Panc1 (cell line): Measurements from ENCODE around the gene WWTR1. TPM values are rescaled to one million over a fixed set of nuclear protein-coding genes. Genes with fewer than 3 reads are reported as not detected.
A peak's percentile ranks its signal among the peaks of the same experiment; 100 is the strongest.

ENCODE experiments used
- ATAC-seq: fragments of 200-7000 bp; cut with Tn5 transposase; 2 replicates; pipeline ENCODE4 v1.9.1; 2020; ENCODE audit warnings: mild to moderate bottlenecking, moderate library complexity
- BruUV-seq: library from RNA; stranded (reverse); fragments of 400-500 nt; replicated peaks from 2 replicates; lab custom pipeline; 2021; lab: Mats Ljungman, UMichigan
- CTCF ChIA-PET: fragments of 300-600 bp; sonication (Branson Sonifier 250); formaldehyde crosslinking; loops from one replicate; lab custom pipeline; 2022; ENCODE audit warnings: antibody characterized with exemption; lab: Charles Lee
- POLR2A ChIA-PET: fragments of 300-600 bp; sonication (Branson Sonifier 250); formaldehyde crosslinking; loops from one replicate; lab custom pipeline; 2022; ENCODE audit warnings: antibody characterized with exemption; lab: Charles Lee
- DNase-seq: peaks from one replicate; pipeline ENCODE4 v3.0.0-alpha.2; 2010; ENCODE audit warnings: low read depth, low spot score
- H3K27ac ChIP-seq: 2 replicates; pipeline ENCODE4 v1.5.1; 2011; ENCODE audit warnings: mild to moderate bottlenecking, low read length, inconsistent platforms
- H3K27me3 ChIP-seq: fragments of 200-500 bp; sonication (Bioruptor generic); 2 replicates; pipeline ENCODE4 v1.6.0; 2014; ENCODE audit warnings: low read length, inconsistent platforms; ENCODE audit not compliant: control insufficient read depth, insufficient read depth
- H3K36me3 ChIP-seq: fragments of 200-500 bp; sonication (Bioruptor generic); 2 replicates; pipeline ENCODE4 v1.5.1; 2014; ENCODE audit warnings: inconsistent platforms, mild to moderate bottlenecking, low read length, moderate library complexity; ENCODE audit not compliant: control insufficient read depth, insufficient read depth
- H3K4me1 ChIP-seq: 2 replicates; pipeline ENCODE4 v1.5.1; 2011; ENCODE audit warnings: inconsistent platforms, mild to moderate bottlenecking, low read length, moderate library complexity; ENCODE audit not compliant: control insufficient read depth, insufficient read depth
- H3K4me3 ChIP-seq, 2 experiments: 2 replicates each; pipeline ENCODE4 v1.5.1; 2011 to 2012; ENCODE audit warnings: low read depth in 2 of 2, low read length in 2 of 2, mild to moderate bottlenecking in 2 of 2, inconsistent platforms in 1 of 2, moderate library complexity in 1 of 2
- H3K9me3 ChIP-seq: fragments of 200-500 bp; sonication (Bioruptor generic); 2 replicates; pipeline ENCODE4 v1.5.1; 2014; ENCODE audit warnings: low read depth, mild to moderate bottlenecking, inconsistent platforms, low read length, moderate library complexity; ENCODE audit not compliant: control insufficient read depth, insufficient read depth
- CTCF ChIP-seq: fragments of 450-650 bp; IDR thresholded peaks from 2 replicates; pipeline ENCODE4 v1.5.1; 2017; ENCODE audit warnings: mild to moderate bottlenecking
- POLR2AphosphoS5 ChIP-seq: IDR thresholded peaks from 2 replicates; pipeline ENCODE4 v1.6.1; 2012; ENCODE audit warnings: mild to moderate bottlenecking, low read depth, low read length, moderate library complexity
- SIN3A ChIP-seq: IDR thresholded peaks from 2 replicates; pipeline ENCODE4 v1.6.1; 2012; ENCODE audit warnings: low read depth, mild to moderate bottlenecking, low read length, moderate library complexity, borderline replicate concordance; ENCODE audit not compliant: insufficient read depth
- TCF7L2 ChIP-seq: IDR thresholded peaks from 2 replicates; pipeline ENCODE4 v1.6.1; 2011; ENCODE audit warnings: mild to moderate bottlenecking, low read depth, low read length, inconsistent platforms
- in situ Hi-C: cut with HindIII; loops from 2 replicates; pipeline ENCODE4 v1.10.0; 2016; ENCODE audit warnings: low sequenced_read_pairs, low pct_unique_long_range_greater_than_20kb
- intact Hi-C: fragments of 100-400 bp; cut with micrococcal nuclease; formaldehyde crosslinking; loops from one replicate; pipeline ENCODE4 v1.10.0; 2022; ENCODE audit not compliant: unreplicated experiment
- total RNA-seq: library from RNA; stranded (reverse); gene quantifications from one replicate; pipeline ENCODE4 v1.2.1, GENCODE V29; 2021; ENCODE audit not compliant: unreplicated experiment
- TF ChIP-seq, protein P1 (sequence below), 2 experiments: IDR thresholded peaks; 2 replicates each; pipeline ENCODE4 v1.6.1; 2011 to 2012; ENCODE audit warnings: low read depth in 2 of 2, control low read depth in 1 of 2, low read length in 1 of 2, mild to moderate bottlenecking in 1 of 2, moderate library complexity in 1 of 2; ENCODE audit not compliant: insufficient read depth in 1 of 2

The WWTR1 gene
- total RNA-seq, 1 experiment from 2014 or later: 298 TPM

GRCh38 chr3:149628957-149629670, 28.7 kb downstream of the WWTR1 start:
- TSS peak; percentile 1 for BruUV-seq
- in situ Hi-C loops (no loop called here), intact Hi-C loops (no loop called here)
- ChIA-PET POLR2A (interaction anchor here (1.0 kb wide), 1 partner anchor 48 kb away, joined by 3 read pairs; no protein-coding TSS in a partner anchor), CTCF (no interaction called here)
- ATAC-seq: no peak
- no peaks in the 10 kb centered on the region for H3K9me3 ChIP-seq
- peaks cover 3% of the 10 kb centered on the region; the same call in 1 of the 2 replicates for H3K36me3 ChIP-seq
- no peak overlapping the region for H3K4me3 ChIP-seq
- TF ChIP-seq TCF7L2 (no peak), SIN3A (no peak), CTCF (no peak), POLR2AphosphoS5 (no peak)
- TF ChIP-seq, protein P1, sequence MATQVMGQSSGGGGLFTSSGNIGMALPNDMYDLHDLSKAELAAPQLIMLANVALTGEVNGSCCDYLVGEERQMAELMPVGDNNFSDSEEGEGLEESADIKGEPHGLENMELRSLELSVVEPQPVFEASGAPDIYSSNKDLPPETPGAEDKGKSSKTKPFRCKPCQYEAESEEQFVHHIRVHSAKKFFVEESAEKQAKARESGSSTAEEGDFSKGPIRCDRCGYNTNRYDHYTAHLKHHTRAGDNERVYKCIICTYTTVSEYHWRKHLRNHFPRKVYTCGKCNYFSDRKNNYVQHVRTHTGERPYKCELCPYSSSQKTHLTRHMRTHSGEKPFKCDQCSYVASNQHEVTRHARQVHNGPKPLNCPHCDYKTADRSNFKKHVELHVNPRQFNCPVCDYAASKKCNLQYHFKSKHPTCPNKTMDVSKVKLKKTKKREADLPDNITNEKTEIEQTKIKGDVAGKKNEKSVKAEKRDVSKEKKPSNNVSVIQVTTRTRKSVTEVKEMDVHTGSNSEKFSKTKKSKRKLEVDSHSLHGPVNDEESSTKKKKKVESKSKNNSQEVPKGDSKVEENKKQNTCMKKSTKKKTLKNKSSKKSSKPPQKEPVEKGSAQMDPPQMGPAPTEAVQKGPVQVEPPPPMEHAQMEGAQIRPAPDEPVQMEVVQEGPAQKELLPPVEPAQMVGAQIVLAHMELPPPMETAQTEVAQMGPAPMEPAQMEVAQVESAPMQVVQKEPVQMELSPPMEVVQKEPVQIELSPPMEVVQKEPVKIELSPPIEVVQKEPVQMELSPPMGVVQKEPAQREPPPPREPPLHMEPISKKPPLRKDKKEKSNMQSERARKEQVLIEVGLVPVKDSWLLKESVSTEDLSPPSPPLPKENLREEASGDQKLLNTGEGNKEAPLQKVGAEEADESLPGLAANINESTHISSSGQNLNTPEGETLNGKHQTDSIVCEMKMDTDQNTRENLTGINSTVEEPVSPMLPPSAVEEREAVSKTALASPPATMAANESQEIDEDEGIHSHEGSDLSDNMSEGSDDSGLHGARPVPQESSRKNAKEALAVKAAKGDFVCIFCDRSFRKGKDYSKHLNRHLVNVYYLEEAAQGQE (IDR thresholded peaks at IDR 0.05; ENCODE audit: insufficient read depth in 1 of 2, low read depth in 2 of 2, low read length in 1 of 2): no peak
- peaks cover 67% of the 10 kb centered on the region for H3K4me1 ChIP-seq
- no peak for DNase-seq
- no peaks in the 10 kb centered on the region for H3K27me3 ChIP-seq
- peak overlapping the region; percentile 71 for H3K27ac ChIP-seq

DNA sequence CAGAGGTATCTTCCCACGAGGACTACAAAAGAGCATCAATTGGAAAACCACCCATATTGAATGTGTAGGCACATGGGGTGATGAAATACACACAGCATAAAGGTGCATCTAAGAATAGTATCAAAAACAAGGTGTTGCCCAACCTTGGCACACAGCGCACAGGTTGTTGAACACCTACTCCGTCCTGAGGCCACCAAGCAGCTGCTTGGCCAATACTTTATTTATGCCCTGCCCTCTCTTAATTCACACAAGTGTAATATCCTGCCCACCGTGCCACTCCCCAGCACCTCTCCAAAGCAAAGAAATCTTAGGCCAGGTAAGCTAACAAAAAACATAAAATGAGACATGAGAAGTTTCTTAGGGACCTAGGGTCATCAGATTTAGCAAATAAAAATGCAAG, 31.2 kb downstream of the WWTR1 start:
- H3K36me3 ChIP-seq: peaks cover 3% of the 10 kb centered on the region; the same call in 1 of the 2 replicates
- no peaks in the 10 kb centered on the region for H3K9me3 ChIP-seq
- CTCF ChIA-PET: no interaction called here
- DNase-seq: no peak
- peak overlapping the region; percentile 79 for H3K27ac ChIP-seq
- peaks cover 82% of the 10 kb centered on the region for H3K4me1 ChIP-seq
- intact Hi-C loops: no loop called here
- TF ChIP-seq SIN3A: no peak
- no peak for TF ChIP-seq POLR2AphosphoS5
- TF ChIP-seq CTCF: no peak
- TF ChIP-seq TCF7L2: no peak
- TF ChIP-seq, protein P1 (IDR thresholded peaks at IDR 0.05; ENCODE audit: insufficient read depth in 1 of 2, low read depth in 2 of 2, low read length in 1 of 2): no peak
- in situ Hi-C loops: no loop called here
- POLR2A ChIA-PET: interaction anchor here (0.6 to 0.7 kb wide), 2 partner anchors 23 to 1686 kb away, joined by 4 read pairs; no protein-coding TSS in a partner anchor
- no TSS peak for BruUV-seq
- H3K27me3 ChIP-seq: no peaks in the 10 kb centered on the region
- H3K4me3 ChIP-seq: no peak overlapping the region
- ATAC-seq: no peak
